ENCODE measurements around the gene SLC12A5. TPM values are rescaled to one million over a fixed set of nuclear protein-coding genes. Genes with fewer than 3 reads are reported as not detected.

Gene SLC12A5
- total RNA-seq, 2 experiments from 2014 or later, result 3.8 to 11.0 TPM

DNA sequence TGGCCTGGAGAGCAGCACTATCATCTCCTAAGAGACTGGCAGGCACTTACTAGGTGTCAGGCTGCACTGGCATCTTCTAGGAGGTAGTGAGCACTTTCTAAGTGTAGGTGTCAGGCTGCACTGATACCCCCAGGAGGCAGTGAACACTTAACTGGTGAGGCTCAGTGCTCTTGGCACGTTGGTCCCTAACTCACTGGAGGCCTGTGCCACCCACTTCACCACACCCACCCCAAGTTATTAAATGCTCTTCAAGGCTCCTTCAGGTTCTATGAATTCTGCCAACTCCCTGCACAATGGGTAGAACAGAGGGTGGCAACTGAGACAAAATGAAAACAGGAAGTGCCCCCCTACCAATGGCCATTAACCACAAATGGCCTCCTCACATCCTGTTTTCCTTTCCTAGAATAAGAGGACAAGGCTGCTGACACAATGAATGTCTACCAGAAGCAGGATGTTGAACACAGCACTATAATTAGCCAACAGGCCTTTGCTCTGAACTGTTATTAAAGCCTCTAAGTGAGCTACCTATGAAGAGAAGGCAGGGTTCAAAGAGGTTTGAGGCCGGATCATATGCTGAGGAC lies 31.4 kb downstream of the SLC12A5 start:
- no peaks in the 10 kb centered on the region for H3K9me2 ChIP-seq (ENCODE audit: insufficient read depth, low read length)
- POLR2A ChIA-PET, result interaction anchor here (0.6 kb wide), 1 partner anchor 38 kb away, joined by 3 read pairs; no protein-coding TSS in a partner anchor
- peaks cover 23% of the 10 kb centered on the region for H3K4me1 ChIP-seq (ENCODE audit: insufficient read depth, low read length, poor library complexity, severe bottlenecking)
- peak overlapping the region; percentile 56 for H3K27ac ChIP-seq (ENCODE audit: low read depth, low read length, poor library complexity, severe bottlenecking)
- intact Hi-C loops (cut with micrococcal nuclease; ENCODE audit: unreplicated experiment), result no loop called here
- no peaks in the 10 kb centered on the region for H3K9me3 ChIP-seq (ENCODE audit: low read length)
- BruUV-seq (replicated peaks), result no TSS peak
- TF ChIP-seq, protein P1, sequence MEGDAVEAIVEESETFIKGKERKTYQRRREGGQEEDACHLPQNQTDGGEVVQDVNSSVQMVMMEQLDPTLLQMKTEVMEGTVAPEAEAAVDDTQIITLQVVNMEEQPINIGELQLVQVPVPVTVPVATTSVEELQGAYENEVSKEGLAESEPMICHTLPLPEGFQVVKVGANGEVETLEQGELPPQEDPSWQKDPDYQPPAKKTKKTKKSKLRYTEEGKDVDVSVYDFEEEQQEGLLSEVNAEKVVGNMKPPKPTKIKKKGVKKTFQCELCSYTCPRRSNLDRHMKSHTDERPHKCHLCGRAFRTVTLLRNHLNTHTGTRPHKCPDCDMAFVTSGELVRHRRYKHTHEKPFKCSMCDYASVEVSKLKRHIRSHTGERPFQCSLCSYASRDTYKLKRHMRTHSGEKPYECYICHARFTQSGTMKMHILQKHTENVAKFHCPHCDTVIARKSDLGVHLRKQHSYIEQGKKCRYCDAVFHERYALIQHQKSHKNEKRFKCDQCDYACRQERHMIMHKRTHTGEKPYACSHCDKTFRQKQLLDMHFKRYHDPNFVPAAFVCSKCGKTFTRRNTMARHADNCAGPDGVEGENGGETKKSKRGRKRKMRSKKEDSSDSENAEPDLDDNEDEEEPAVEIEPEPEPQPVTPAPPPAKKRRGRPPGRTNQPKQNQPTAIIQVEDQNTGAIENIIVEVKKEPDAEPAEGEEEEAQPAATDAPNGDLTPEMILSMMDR (conservative IDR thresholded peaks at IDR 0.05; ENCODE audit: low read length), result no peak; the same call in 1 of the 2 replicates
- no peak for TF ChIP-seq EZH2phosphoT487 (IDR thresholded peaks at IDR 0.05; ENCODE audit: borderline replicate concordance, low read depth, low read length)
- no peaks in the 10 kb centered on the region for H3K79me2 ChIP-seq (ENCODE audit: insufficient read depth, low read depth, low read length)
- CTCF ChIA-PET (ENCODE audit: unreplicated experiment), result no interaction called here
- no peak overlapping the region for H2AFZ ChIP-seq (ENCODE audit: low read length)
- peak overlapping the region; percentile 55 for H3K4me2 ChIP-seq (ENCODE audit: low read length)
- peak; percentile 82 for DNase-seq (ENCODE audit: low spot score)
- peaks cover 56% of the 10 kb centered on the region for H3K36me3 ChIP-seq (ENCODE audit: insufficient read depth, low read length)
- H3K4me3 ChIP-seq (ENCODE audit: low read depth, low read length, poor library complexity, severe bottlenecking), result no peak overlapping the region
- no peaks in the 10 kb centered on the region; the same call in 1 of the 2 replicates for H4K20me1 ChIP-seq (ENCODE audit: insufficient read depth, low read length)

DNA sequence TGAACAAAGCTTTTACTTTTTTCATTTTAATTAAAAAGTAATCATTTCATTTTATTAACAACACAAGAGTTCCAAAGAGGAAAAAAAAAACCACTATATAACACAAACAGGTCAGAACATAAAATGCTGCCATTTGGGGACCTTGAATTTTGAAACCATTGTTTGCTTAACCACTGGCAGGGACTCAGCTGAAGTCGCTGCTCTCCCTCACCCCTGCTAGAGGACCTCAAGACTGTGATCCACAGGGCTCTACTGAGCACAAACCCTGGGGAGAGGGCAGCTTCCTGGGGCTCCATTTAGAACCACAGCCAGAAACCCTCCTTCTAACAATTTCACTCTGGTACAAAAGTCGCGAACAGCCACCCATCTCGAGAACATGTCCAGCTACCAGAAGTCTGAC lies 32.0 kb downstream of the SLC12A5 start:
- H3K9me3 ChIP-seq (ENCODE audit: low read length), result no peaks in the 10 kb centered on the region
- CTCF ChIA-PET (ENCODE audit: unreplicated experiment), result no interaction called here
- no peaks in the 10 kb centered on the region for H3K79me2 ChIP-seq (ENCODE audit: insufficient read depth, low read depth, low read length)
- H3K9me2 ChIP-seq (ENCODE audit: insufficient read depth, low read length), result no peaks in the 10 kb centered on the region
- H3K4me3 ChIP-seq (ENCODE audit: low read depth, low read length, poor library complexity, severe bottlenecking), result no peak overlapping the region
- H3K4me1 ChIP-seq (ENCODE audit: insufficient read depth, low read length, poor library complexity, severe bottlenecking), result peaks cover 23% of the 10 kb centered on the region
- intact Hi-C loops (cut with micrococcal nuclease; ENCODE audit: unreplicated experiment), result no loop called here
- peak overlapping the region; percentile 56 for H3K27ac ChIP-seq (ENCODE audit: low read depth, low read length, poor library complexity, severe bottlenecking)
- POLR2A ChIA-PET, result interaction anchor here (0.6 kb wide), 1 partner anchor 39 kb away, joined by 3 read pairs; no protein-coding TSS in a partner anchor
- no peak for TF ChIP-seq EZH2phosphoT487 (IDR thresholded peaks at IDR 0.05; ENCODE audit: borderline replicate concordance, low read depth, low read length)
- TF ChIP-seq, protein P1 (conservative IDR thresholded peaks at IDR 0.05; ENCODE audit: low read length), result no peak; the same call in 1 of the 2 replicates
- no peak overlapping the region for H2AFZ ChIP-seq (ENCODE audit: low read length)
- H3K36me3 ChIP-seq (ENCODE audit: insufficient read depth, low read length), result peaks cover 62% of the 10 kb centered on the region
- peak overlapping the region; percentile 55 for H3K4me2 ChIP-seq (ENCODE audit: low read length)
- peak; percentile 3 for DNase-seq (ENCODE audit: low spot score)
- H4K20me1 ChIP-seq (ENCODE audit: insufficient read depth, low read length), result no peaks in the 10 kb centered on the region; the same call in 1 of the 2 replicates
- no TSS peak for BruUV-seq (replicated peaks)

DNA sequence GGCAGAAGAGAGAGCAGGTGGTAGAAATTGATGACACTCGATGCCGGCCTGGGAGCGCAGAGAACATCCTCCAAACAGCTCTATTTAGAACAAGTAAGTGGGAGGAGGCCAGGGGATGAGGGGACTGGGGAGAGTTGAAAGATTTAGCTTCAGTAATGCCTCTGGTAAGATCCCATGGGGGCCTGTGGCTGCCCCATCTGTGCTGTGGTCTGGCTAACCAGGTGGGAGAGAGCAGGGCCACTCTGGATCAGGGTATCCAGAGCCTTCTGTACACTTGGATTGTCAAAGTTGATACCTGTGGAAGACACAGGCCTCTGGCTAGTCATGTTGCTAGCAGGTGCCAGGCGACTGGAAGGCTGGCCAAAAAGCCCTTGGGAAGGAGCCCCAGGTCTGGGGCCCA lies 33.1 kb downstream of the SLC12A5 start:
- POLR2A ChIA-PET, result no interaction called here
- no peak overlapping the region for H3K4me3 ChIP-seq (ENCODE audit: low read depth, low read length, poor library complexity, severe bottlenecking)
- no peak for DNase-seq (ENCODE audit: low spot score)
- H3K27ac ChIP-seq (ENCODE audit: low read depth, low read length, poor library complexity, severe bottlenecking), result no peak overlapping the region
- no peaks in the 10 kb centered on the region for H3K9me3 ChIP-seq (ENCODE audit: low read length)
- H4K20me1 ChIP-seq (ENCODE audit: insufficient read depth, low read length), result no peaks in the 10 kb centered on the region; the same call in 1 of the 2 replicates
- no peak overlapping the region for H2AFZ ChIP-seq (ENCODE audit: low read length)
- H3K79me2 ChIP-seq (ENCODE audit: insufficient read depth, low read depth, low read length), result no peaks in the 10 kb centered on the region
- TF ChIP-seq, protein P1 (conservative IDR thresholded peaks at IDR 0.05; ENCODE audit: low read length), result no peak
- TF ChIP-seq EZH2phosphoT487 (IDR thresholded peaks at IDR 0.05; ENCODE audit: borderline replicate concordance, low read depth, low read length), result no peak
- intact Hi-C loops (cut with micrococcal nuclease; ENCODE audit: unreplicated experiment), result no loop called here
- H3K4me2 ChIP-seq (ENCODE audit: low read length), result no peak overlapping the region
- H3K4me1 ChIP-seq (ENCODE audit: insufficient read depth, low read length, poor library complexity, severe bottlenecking), result peaks cover 23% of the 10 kb centered on the region
- CTCF ChIA-PET (ENCODE audit: unreplicated experiment), result no interaction called here
- peaks cover 74% of the 10 kb centered on the region for H3K36me3 ChIP-seq (ENCODE audit: insufficient read depth, low read length)
- no TSS peak for BruUV-seq (replicated peaks)
- no peaks in the 10 kb centered on the region for H3K9me2 ChIP-seq (ENCODE audit: insufficient read depth, low read length)
